ENCODE measurements around the gene NIPAL1.
A peak's percentile ranks its signal among the peaks of the same experiment; 100 is the strongest.

NIPAL1 gene

DNA sequence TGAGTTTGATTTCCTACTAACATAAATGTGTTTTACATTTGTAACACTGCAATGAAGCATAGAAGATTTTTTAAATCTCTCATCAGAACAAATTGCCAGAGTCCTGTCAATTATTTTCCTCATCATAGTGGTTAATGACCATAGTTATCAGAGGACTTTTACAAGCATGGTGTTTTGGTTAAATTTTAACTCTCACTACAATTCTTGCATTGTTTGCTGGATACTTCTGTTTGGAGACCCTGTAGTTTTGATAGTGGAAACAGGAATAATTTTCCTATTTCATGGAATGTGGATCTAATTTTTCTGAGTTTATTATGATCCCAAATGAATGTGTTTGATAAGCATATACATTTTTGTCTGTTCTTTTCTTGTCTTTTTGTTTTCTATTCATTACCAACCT lies 16.8 kb downstream of the NIPAL1 start:
- TF ChIP-seq, protein P1, sequence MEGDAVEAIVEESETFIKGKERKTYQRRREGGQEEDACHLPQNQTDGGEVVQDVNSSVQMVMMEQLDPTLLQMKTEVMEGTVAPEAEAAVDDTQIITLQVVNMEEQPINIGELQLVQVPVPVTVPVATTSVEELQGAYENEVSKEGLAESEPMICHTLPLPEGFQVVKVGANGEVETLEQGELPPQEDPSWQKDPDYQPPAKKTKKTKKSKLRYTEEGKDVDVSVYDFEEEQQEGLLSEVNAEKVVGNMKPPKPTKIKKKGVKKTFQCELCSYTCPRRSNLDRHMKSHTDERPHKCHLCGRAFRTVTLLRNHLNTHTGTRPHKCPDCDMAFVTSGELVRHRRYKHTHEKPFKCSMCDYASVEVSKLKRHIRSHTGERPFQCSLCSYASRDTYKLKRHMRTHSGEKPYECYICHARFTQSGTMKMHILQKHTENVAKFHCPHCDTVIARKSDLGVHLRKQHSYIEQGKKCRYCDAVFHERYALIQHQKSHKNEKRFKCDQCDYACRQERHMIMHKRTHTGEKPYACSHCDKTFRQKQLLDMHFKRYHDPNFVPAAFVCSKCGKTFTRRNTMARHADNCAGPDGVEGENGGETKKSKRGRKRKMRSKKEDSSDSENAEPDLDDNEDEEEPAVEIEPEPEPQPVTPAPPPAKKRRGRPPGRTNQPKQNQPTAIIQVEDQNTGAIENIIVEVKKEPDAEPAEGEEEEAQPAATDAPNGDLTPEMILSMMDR (IDR thresholded peaks at IDR 0.05; ENCODE audit: low read depth, low read length), result no peak

DNA sequence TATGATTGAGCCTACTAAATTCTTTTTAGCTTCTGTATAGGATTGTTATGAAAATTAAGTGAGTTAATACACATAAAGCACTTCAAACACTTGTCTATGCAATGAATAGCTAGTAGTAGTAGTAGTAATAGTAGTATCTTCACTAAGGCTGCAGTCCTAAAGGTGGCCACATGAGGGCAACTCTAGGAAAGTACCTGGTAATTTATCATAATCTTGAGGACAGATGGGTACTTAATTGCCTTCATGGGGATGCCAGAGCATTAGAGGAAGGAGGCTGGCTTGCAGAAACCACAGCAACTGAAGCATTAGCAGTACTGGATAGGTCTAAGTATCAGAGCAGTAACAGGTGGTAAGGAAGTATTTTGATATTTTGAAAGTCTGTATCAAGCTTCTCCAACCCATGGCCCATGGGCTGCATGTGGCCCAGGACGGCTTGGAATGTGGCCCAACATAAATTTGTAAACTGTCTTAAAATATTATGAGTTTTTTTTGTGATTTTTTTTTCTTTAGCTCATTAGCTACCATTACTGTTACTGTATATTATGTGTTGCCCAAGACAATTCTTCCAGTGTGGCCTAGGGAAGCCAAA lies 17.3 kb downstream of the NIPAL1 start:
- TF ChIP-seq, protein P1 (IDR thresholded peaks at IDR 0.05; ENCODE audit: low read depth, low read length), result peak; percentile 72
- H3K4me3 ChIP-seq (replicated peaks in 1 of 2; ENCODE audit: low read depth in 2 of 2, low read length in 2 of 2), result no peak overlapping the region
- peak; percentile 18 to 55 for DNase-seq (ENCODE audit: low read depth in 2 of 2)

More for the DNA sequence above, 16.8 kb downstream of the NIPAL1 start:
- DNase-seq (ENCODE audit: low read depth in 2 of 2), result no peak
- no peak overlapping the region for H3K4me3 ChIP-seq (replicated peaks in 1 of 2; ENCODE audit: low read depth in 2 of 2, low read length in 2 of 2)

DNA sequence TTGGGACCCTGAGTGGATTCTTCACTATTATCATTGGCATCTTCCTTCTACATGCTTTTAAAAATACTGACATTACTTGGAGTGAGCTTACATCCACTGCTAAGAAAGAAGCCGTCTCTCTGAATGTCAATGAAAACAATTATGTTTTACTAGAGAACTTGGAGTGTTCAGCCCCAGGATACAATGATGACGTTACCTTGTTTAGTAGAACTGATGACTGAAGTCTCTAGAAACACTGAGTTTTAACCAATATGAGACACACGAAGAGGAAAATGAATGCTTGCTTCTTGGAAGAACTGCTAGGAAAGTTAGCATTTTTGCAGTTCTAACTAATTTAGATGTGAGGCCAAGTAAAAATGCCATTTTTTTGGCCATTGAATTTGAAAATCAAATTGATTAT lies 19.4 kb downstream of the NIPAL1 start:
- TF ChIP-seq, protein P1 (IDR thresholded peaks at IDR 0.05; ENCODE audit: low read depth, low read length), result no peak
- H3K4me3 ChIP-seq (replicated peaks in 1 of 2; ENCODE audit: low read depth in 2 of 2, low read length in 2 of 2), result no peak overlapping the region
- no peak for DNase-seq (ENCODE audit: low read depth in 2 of 2)

DNA sequence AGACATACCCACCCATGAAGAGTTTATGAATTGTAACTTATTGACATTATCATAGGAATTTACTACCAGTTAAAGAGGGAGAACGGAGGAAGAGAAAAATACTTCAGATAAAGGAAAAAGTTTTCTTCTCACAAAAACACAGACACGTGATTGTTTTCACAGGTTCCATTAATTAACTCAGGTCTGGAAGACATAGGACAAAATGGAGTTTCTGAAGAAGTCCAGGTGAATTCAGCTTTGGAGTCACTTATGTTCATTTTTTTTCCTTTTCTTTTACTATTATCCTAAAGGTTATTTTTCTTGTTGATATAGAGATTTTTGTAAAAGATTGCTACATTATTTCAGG lies 20.5 kb downstream of the NIPAL1 start:
- no peak overlapping the region for H3K4me3 ChIP-seq (replicated peaks in 1 of 2; ENCODE audit: low read depth in 2 of 2, low read length in 2 of 2)
- TF ChIP-seq, protein P1 (IDR thresholded peaks at IDR 0.05; ENCODE audit: low read depth, low read length), result no peak
- no peak for DNase-seq (ENCODE audit: low read depth in 2 of 2)

DNA sequence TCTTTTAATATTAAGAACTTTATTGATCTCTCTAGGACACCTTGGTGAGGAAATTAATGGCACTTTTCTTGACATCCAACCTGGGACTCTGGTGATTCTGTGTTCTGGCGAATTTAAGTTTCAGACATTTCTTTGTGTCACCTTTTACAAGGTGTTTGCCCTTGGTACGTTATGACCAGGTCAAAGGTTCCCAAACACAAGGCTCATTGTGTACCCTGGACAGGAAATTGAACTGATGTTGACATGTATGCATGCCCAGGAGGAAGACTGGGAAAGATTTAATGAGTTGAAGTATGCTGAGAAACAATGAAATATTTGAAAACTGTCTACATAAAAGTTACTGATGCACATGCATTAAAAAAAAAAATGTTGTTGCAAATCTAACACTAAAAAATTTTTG lies 22.1 kb downstream of the NIPAL1 start:
- DNase-seq (ENCODE audit: low read depth in 2 of 2), result no peak
- H3K4me3 ChIP-seq (replicated peaks in 1 of 2; ENCODE audit: low read depth in 2 of 2, low read length in 2 of 2), result no peak overlapping the region
- TF ChIP-seq, protein P1 (IDR thresholded peaks at IDR 0.05; ENCODE audit: low read depth, low read length), result no peak

DNA sequence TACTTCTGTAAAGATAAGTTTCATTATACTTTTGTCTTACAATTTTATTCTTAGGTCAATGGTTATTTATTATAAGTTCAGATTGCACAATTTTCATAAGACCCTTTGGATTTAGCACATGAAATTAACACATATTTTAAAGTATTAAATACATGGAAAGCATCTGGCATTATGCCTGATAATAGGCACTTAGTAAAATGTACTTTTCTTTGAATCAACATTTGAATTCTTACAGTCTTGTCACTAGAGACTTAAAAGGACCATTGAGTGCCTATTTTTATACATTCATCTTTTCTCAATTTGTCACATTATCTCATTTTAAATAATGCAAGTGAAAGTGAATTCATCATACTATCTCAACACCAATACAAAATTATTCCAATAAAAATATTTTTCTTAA lies 23.0 kb downstream of the NIPAL1 start:
- DNase-seq (ENCODE audit: low read depth in 2 of 2), result no peak
- no peak overlapping the region for H3K4me3 ChIP-seq (replicated peaks in 1 of 2; ENCODE audit: low read depth in 2 of 2, low read length in 2 of 2)
- TF ChIP-seq, protein P1 (IDR thresholded peaks at IDR 0.05; ENCODE audit: low read depth, low read length), result no peak

DNA sequence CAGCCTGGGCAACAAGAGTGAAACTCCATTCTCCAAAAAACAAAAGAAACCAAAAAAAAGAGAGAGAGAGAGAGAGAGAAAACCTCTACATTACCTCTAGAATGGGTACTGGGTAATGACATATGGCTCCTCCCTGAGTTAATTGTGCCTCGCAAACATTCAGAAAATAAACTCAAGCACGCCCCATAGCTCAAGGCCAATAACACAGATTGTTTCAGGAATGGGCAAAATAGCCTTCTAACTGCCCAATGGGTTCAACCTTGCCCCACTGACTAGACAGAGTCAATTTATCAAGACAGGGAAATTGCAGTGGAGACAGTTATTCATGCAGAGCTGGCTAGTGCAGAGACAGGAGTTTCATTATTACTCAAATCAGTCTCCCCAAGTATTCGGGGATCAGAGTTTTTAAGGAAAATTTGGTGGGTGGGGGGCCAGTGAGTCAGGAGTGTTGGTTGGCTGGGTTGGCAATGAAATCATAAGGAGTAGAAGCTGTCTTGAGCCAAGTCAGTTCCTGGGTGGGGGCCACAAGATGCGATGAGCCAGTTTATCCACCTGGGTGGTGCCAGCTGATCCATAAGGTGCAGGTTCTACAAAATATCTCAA lies 25.1 kb downstream of the NIPAL1 start:
- H3K4me3 ChIP-seq (replicated peaks in 1 of 2; ENCODE audit: low read depth in 2 of 2, low read length in 2 of 2), result no peak overlapping the region
- no peak for DNase-seq (ENCODE audit: low read depth in 2 of 2)
- TF ChIP-seq, protein P1 (IDR thresholded peaks at IDR 0.05; ENCODE audit: low read depth, low read length), result no peak

Data from cardiac fibroblast (primary cell).